Ishikawa (cell line): ENCODE results near the gene ROGDI.

ENCODE experiments used
- CEBPB ChIP-seq: IDR thresholded peaks from 2 replicates; pipeline ENCODE4 v1.6.1; 2012
- CREB1 ChIP-seq: IDR thresholded peaks from 2 replicates; pipeline ENCODE4 v1.6.1; 2012; ENCODE audit warnings: low read depth
- EGR1 ChIP-seq: IDR thresholded peaks from 2 replicates; pipeline ENCODE4 v1.6.1; 2012
- EP300 ChIP-seq: IDR thresholded peaks from 2 replicates; pipeline ENCODE4 v1.6.1; 2012; ENCODE audit warnings: borderline replicate concordance
- FOXM1 ChIP-seq: IDR thresholded peaks from 2 replicates; pipeline ENCODE4 v1.6.1; 2012; ENCODE audit warnings: low read depth, borderline replicate concordance
- MAX ChIP-seq: IDR thresholded peaks from 2 replicates; pipeline ENCODE4 v1.6.1; 2012
- NFIC ChIP-seq: IDR thresholded peaks from 2 replicates; pipeline ENCODE4 v1.6.1; 2012
- RAD21 ChIP-seq: IDR thresholded peaks from 2 replicates; pipeline ENCODE4 v1.6.1; 2012; ENCODE audit warnings: low read depth
- REST ChIP-seq: IDR thresholded peaks from 2 replicates; pipeline ENCODE4 v1.6.1; 2012; ENCODE audit warnings: low read depth, mild to moderate bottlenecking
- TAF1 ChIP-seq: IDR thresholded peaks from 2 replicates; pipeline ENCODE4 v1.6.1; 2012; ENCODE audit warnings: low read depth, mild to moderate bottlenecking
- TCF12 ChIP-seq: IDR thresholded peaks from 2 replicates; pipeline ENCODE4 v1.6.1; 2012; ENCODE audit warnings: low read depth
- TEAD4 ChIP-seq: IDR thresholded peaks from 2 replicates; pipeline ENCODE4 v1.6.1; 2012
- USF1 ChIP-seq: IDR thresholded peaks from 2 replicates; pipeline ENCODE4 v1.6.1; 2012
- YY1 ChIP-seq: IDR thresholded peaks from 2 replicates; pipeline ENCODE4 v1.6.1; 2012; ENCODE audit warnings: low read depth
- ZBTB7A ChIP-seq: IDR thresholded peaks from 2 replicates; pipeline ENCODE4 v1.6.1; 2012; ENCODE audit warnings: low read depth

The ROGDI gene

GRCh38 chr16:4801962-4802658, at the start of gene ROGDI:
Gene ROGDI (minus strand): TSS chr16:4802633. CDS start chr16:4802571, 62 bp downstream.
- TF ChIP-seq FOXM1 (no peak), RAD21 (no peak), REST (no peak), YY1 (0 out of 2 replicates have a peak, but pooled peaks have one; percentile 35), MAX (peak; percentile 51)

GRCh38 chr16:4850211-4850610, 47.8 kb upstream of the ROGDI start:
- TF ChIP-seq EP300: no peak
- no peak for TF ChIP-seq USF1
- no peak for TF ChIP-seq REST
- no peak for TF ChIP-seq EGR1
- no peak for TF ChIP-seq YY1
- TF ChIP-seq NFIC: no peak
- no peak for TF ChIP-seq TCF12
- no peak for TF ChIP-seq CEBPB
- no peak for TF ChIP-seq RAD21
- no peak for TF ChIP-seq CREB1
- no peak for TF ChIP-seq ZBTB7A
- no peak for TF ChIP-seq TEAD4
- TF ChIP-seq TAF1: no peak
- no peak for TF ChIP-seq MAX
- no peak for TF ChIP-seq FOXM1

- TF ChIP-seq NFIC (peak; percentile 48; the same call in 1 of the 2 replicates), RAD21 (no peak)
Observed at GRCh38 chr16:4847774-4848587, 45.5 kb upstream of the ROGDI start.

GRCh38 chr16:4846901-4847773, 44.7 kb upstream of the ROGDI start, which contains the start of the genes GLYR1 and UBN1:
Gene GLYR1 (minus strand): TSS chr16:4847288. CDS start chr16:4847265, 23 bp downstream.
Gene UBN1 (plus strand): TSS chr16:4847481. CDS start chr16:4852918, 5,437 bp downstream.
- TF ChIP-seq EGR1 (peak; percentile 50; the same call in 1 of the 2 replicates), MAX (no peak; the same call in none of the 2 replicates), YY1 (peak; percentile 96), EP300 (peak; percentile 34; the same call in 1 of the 2 replicates), CEBPB (no peak), USF1 (peak; percentile 100), TCF12 (peak; percentile 56; the same call in 1 of the 2 replicates), REST (no peak), CREB1 (peak; percentile 74; the same call in 1 of the 2 replicates), TAF1 (peak; percentile 99), RAD21 (no peak), FOXM1 (0 out of 2 replicates have a peak, but pooled peaks have one; percentile 26), TEAD4 (peak; percentile 20; the same call in 1 of the 2 replicates), NFIC (0 out of 2 replicates have a peak, but pooled peaks have one; percentile 13), ZBTB7A (0 out of 2 replicates have a peak, but pooled peaks have one; percentile 33)
